ENCODE results near the gene CDC42EP3.

DNA sequence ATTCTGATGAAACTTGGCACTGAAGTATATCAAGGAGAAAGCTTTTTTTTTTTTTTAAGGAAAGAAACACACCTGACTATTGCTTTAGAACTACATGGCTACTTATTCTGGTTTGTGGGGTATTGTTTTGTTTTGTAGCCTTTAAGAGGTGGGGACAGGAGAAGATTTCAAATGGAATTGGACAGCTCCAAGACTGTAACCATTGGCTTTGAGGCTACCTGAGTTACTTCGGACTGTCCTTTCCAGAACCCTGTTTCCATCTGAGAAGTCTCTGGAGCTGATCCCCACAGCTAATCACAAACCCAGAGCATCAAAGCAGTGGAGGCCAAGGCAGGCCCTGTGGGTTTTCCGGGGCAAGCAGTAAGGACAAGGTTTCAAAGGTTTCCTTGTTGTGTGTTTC is 4.7 kb downstream of the CDC42EP3 start:
- TF ChIP-seq, protein P1, sequence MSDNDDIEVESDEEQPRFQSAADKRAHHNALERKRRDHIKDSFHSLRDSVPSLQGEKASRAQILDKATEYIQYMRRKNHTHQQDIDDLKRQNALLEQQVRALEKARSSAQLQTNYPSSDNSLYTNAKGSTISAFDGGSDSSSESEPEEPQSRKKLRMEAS (CRISPR knock-in tag; IDR thresholded peaks at IDR 0.05): no peak
- TF ChIP-seq, protein P2, sequence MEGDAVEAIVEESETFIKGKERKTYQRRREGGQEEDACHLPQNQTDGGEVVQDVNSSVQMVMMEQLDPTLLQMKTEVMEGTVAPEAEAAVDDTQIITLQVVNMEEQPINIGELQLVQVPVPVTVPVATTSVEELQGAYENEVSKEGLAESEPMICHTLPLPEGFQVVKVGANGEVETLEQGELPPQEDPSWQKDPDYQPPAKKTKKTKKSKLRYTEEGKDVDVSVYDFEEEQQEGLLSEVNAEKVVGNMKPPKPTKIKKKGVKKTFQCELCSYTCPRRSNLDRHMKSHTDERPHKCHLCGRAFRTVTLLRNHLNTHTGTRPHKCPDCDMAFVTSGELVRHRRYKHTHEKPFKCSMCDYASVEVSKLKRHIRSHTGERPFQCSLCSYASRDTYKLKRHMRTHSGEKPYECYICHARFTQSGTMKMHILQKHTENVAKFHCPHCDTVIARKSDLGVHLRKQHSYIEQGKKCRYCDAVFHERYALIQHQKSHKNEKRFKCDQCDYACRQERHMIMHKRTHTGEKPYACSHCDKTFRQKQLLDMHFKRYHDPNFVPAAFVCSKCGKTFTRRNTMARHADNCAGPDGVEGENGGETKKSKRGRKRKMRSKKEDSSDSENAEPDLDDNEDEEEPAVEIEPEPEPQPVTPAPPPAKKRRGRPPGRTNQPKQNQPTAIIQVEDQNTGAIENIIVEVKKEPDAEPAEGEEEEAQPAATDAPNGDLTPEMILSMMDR (IDR thresholded peaks at IDR 0.05): no peak
- TF ChIP-seq ZNF219 (CRISPR knock-in tag; IDR thresholded peaks at IDR 0.05; ENCODE audit: borderline replicate concordance) (no peak), RELA (CRISPR knock-in tag; IDR thresholded peaks at IDR 0.05; ENCODE audit: borderline replicate concordance) (no peak)
